Thyroid gland (tissue), 4 donors: Measurements from ENCODE around the gene LSAMP. TPM values are rescaled to one million over a fixed set of nuclear protein-coding genes. Genes with fewer than 3 reads are reported as not detected.
"Not testable (repeated sequence)": the region's sequence is repeated elsewhere in the genome, so short reads cannot be mapped to it uniquely, and the experiment has no call there.

ENCODE experiments used
- DNase-seq, 2 donors: peaks; one replicate each; pipeline ENCODE4 v3.0.0-alpha.2; 2019
- H3K27ac ChIP-seq, 3 donors: fragments of 200-600 bp; sonication (generic); 1 replicate in 2 of 3; 2 replicates in 1 of 3; pipeline ENCODE4 v1.5.1; 2016 to 2019; ENCODE audit warnings: mild to moderate bottlenecking in 1 of 3, moderate library complexity in 1 of 3
- H3K27me3 ChIP-seq: fragments of 200-600 bp; sonication (generic); one replicate; pipeline ENCODE4 v1.5.1; 2019
- H3K36me3 ChIP-seq, 2 donors: fragments of 200-600 bp; sonication (generic); one replicate each; pipeline ENCODE4 v1.5.1; 2016 to 2019
- H3K4me1 ChIP-seq, 2 donors: fragments of 200-600 bp; sonication (generic); one replicate each; pipeline ENCODE4 v1.5.1; 2017 to 2019
- H3K4me3 ChIP-seq, 3 donors: fragments of 200-600 bp; sonication (generic); replicated peaks in 1 of 3; 1 replicate in 2 of 3; 2 replicates in 1 of 3; pipeline ENCODE4 v1.5.1; 2016; ENCODE audit warnings: mild to moderate bottlenecking in 1 of 3
- H3K9me3 ChIP-seq: fragments of 200-600 bp; sonication (generic); one replicate; pipeline ENCODE4 v1.5.1; 2017
- POLR2A ChIP-seq, 2 donors: fragments of 450-650 bp; IDR thresholded peaks; one replicate each; pipeline ENCODE4 v1.6.1; 2017; ENCODE audit warnings: antibody characterized with exemption in 2 of 2, mild to moderate bottlenecking in 2 of 2, moderate library complexity in 1 of 2
- WGBS, 2 donors: methylation state at CpG; one replicate each; pipeline ENCODE4 v1.1.5; 2017; 5-methylcytosine and 5-hydroxymethylcytosine counted together
- intact Hi-C: fragments of 100-400 bp; cut with DNase I; formaldehyde crosslinking; loops from one replicate; pipeline ENCODE4 v1.15.1; 2023
- small RNA-seq: library from RNA; depleted of rRNA; stranded (forward); fragments of <200 nt; gene quantifications from one replicate; pipeline ENCODE3, GENCODE V24; 2016
- total RNA-seq, 4 donors: library from RNA; depleted of rRNA; stranded (reverse); fragments of >200 nt; gene quantifications; one replicate each; pipeline ENCODE4 v1.2.3, GENCODE V29; 2016
- TF ChIP-seq, protein P1 (sequence below), 6 experiments: fragments of 200-600 bp in 3 of 6; fragments of 450-650 bp in 3 of 6; sonication (generic) in 3 of 6; IDR thresholded peaks; one replicate each; pipeline ENCODE4 v1.5.1; 2016 to 2019; ENCODE audit warnings: antibody characterized with exemption in 6 of 6, mild to moderate bottlenecking in 2 of 6, inconsistent platforms in 1 of 6, moderate library complexity in 1 of 6

LSAMP gene
- total RNA-seq, 4 donors from 2014 or later = 0.78 to 2.0 (median 1.8) TPM

DNA sequence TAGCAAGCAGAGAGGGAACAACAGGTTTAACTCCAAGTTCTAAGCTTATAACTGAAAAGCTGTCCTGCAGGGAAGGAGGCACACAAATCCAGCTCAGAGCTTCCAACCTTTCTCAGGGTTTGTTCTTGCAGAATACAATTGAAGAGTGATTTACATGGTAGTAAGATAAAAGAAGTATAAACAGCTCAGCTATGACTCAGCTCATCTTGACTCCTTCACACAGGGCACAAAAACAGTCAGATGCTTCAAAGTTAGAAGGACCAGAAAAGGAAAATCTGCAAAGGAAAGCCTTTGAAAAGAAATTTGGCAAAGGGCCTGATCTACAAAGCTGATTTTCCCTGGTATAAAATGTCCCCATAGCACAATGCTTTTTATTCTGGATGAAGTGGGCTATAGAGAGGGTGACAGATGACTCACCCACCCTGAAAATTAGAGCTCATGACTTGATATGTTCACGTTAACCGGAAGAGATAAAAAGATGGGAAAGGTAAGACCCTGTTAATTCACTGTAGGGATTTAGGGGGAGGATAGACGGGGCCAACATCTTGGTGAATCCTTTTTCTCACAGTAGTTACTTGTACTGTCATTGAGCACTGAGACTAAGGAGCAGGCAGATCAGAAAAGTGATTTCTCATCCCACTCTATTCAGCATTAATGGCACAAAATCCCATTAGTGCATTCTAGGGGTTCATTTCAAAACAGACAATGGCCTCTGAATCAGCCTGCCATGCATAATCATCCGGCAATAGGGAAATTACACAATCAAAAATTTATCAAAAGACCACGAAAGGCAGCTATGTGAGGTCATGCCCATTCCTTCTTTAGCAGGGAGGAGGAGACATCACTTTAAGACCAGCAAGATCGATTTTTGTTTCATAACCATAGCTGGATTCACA, 678.5 kb downstream of the LSAMP start:
- no peaks in the 10 kb centered on the region for H3K36me3 ChIP-seq
- H3K9me3 ChIP-seq = no peaks in the 10 kb centered on the region
- H3K27ac ChIP-seq = no peak overlapping the region
- H3K27me3 ChIP-seq = no peaks in the 10 kb centered on the region
- WGBS, 2 donors = 87 to 88% methylated on average over 6 of the region's 6 CpGs
- H3K4me1 ChIP-seq = no peaks in the 10 kb centered on the region
- no peak for TF ChIP-seq POLR2A (IDR thresholded peaks at IDR 0.05)
- TF ChIP-seq, protein P1, sequence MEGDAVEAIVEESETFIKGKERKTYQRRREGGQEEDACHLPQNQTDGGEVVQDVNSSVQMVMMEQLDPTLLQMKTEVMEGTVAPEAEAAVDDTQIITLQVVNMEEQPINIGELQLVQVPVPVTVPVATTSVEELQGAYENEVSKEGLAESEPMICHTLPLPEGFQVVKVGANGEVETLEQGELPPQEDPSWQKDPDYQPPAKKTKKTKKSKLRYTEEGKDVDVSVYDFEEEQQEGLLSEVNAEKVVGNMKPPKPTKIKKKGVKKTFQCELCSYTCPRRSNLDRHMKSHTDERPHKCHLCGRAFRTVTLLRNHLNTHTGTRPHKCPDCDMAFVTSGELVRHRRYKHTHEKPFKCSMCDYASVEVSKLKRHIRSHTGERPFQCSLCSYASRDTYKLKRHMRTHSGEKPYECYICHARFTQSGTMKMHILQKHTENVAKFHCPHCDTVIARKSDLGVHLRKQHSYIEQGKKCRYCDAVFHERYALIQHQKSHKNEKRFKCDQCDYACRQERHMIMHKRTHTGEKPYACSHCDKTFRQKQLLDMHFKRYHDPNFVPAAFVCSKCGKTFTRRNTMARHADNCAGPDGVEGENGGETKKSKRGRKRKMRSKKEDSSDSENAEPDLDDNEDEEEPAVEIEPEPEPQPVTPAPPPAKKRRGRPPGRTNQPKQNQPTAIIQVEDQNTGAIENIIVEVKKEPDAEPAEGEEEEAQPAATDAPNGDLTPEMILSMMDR (IDR thresholded peaks at IDR 0.05) = no peak
- no peak overlapping the region for H3K4me3 ChIP-seq
- DNase-seq = no peak
- intact Hi-C loops = no loop called here

DNA sequence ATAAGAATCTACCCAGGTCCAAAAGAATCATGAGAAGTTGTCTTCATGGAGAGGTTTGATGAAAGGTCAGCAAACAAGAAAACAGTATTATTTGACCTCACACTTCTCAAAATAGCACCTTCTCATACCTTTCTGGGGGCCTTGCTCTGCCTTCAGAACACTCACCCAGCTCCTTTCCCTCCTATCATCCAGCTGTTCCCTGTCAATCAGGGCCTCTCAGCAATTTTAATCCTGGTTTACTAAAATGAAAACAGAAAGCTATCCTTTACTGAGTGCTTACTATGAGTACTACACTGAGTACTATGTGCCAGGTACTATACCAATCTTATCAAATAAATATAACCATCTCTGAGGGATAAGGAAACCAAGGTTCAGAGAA, 683.4 kb downstream of the LSAMP start:
- no peak for DNase-seq
- H3K36me3 ChIP-seq = no peaks in the 10 kb centered on the region
- intact Hi-C loops = no loop called here

DNA sequence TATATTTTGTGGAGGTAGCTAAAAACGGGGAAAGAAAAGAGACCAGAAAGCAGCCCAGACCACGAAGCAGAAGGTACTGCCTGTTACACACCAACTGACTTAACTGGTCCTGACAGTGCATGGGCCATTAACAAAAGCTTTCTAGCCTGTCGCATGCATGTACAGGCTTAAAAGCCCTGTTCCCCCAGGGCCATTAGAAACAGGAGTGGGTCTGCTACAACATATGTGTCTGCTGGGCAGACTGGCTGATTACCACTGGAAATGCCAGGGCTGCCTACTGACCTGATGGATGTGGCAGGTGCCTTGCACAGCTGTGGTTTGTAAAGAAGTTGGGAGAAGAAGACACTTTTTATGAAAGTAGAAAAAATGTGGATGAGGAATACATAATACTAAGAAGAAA, 684.6 kb downstream of the LSAMP start:
- Histone ChIP-seq H3K36me3 (no peaks in the 10 kb centered on the region), H3K4me3 (no peak overlapping the region), H3K9me3 (no peaks in the 10 kb centered on the region), H3K27me3 (no peaks in the 10 kb centered on the region), H3K27ac (no peak overlapping the region), H3K4me1 (no peaks in the 10 kb centered on the region)
- intact Hi-C loops = no loop called here
- DNase-seq = no peak
- no peak for TF ChIP-seq POLR2A (IDR thresholded peaks at IDR 0.05)
- TF ChIP-seq, protein P1 (IDR thresholded peaks at IDR 0.05) = no peak
- WGBS, 2 donors = 78 to 85% methylated on average over 3 of the region's 3 CpGs

More for the DNA sequence above, 683.4 kb downstream of the LSAMP start:
- TF ChIP-seq, protein P1 (IDR thresholded peaks at IDR 0.05) = no peak
- TF ChIP-seq POLR2A (IDR thresholded peaks at IDR 0.05) = no peak
- Histone ChIP-seq H3K4me3 (no peak overlapping the region), H3K4me1 (no peaks in the 10 kb centered on the region), H3K27ac (no peak overlapping the region), H3K27me3 (no peaks in the 10 kb centered on the region), H3K9me3 (no peaks in the 10 kb centered on the region)

DNA sequence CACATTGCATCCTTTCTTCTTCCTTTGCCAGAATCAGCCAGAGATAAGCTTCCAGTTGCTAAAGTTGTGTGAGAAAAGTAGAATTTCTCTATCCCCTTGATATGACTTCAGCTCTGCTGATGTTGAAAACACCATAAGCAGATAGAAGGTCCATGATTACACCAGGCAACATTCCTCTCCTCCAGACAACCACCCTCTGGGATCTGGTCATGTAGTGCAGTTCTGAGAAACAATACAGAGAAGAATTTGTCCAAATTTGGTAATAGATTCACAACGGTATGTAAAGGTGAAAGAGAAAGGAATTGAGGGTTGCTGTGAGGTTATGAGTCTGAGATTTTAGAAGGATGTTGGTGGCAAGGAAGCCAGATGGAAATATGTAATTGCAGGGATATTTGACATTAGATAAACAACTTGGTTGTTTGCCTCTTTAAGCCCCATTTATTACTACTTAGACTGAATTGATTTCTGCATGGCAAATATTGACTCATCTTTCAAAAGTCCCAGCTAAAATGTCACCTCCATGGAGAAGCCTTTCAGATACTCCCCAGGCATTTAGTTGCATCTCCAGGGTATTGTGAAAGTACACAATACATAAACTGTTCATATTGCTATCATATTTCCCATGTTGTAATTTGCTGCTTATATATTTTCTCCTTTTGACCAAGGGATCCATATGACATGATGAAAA, 687.1 kb downstream of the LSAMP start:
- H3K4me1 ChIP-seq = no peaks in the 10 kb centered on the region
- intact Hi-C loops = no loop called here
- no peak overlapping the region for H3K4me3 ChIP-seq
- H3K9me3 ChIP-seq = no peaks in the 10 kb centered on the region
- WGBS, 2 donors = 71 to 82% methylated on average over 1 of the region's 1 CpG
- H3K27me3 ChIP-seq = no peaks in the 10 kb centered on the region
- TF ChIP-seq, protein P1 (IDR thresholded peaks at IDR 0.05) = no peak
- TF ChIP-seq POLR2A (IDR thresholded peaks at IDR 0.05) = no peak
- no peak overlapping the region for H3K27ac ChIP-seq
- no peaks in the 10 kb centered on the region for H3K36me3 ChIP-seq
- DNase-seq = no peak

DNA sequence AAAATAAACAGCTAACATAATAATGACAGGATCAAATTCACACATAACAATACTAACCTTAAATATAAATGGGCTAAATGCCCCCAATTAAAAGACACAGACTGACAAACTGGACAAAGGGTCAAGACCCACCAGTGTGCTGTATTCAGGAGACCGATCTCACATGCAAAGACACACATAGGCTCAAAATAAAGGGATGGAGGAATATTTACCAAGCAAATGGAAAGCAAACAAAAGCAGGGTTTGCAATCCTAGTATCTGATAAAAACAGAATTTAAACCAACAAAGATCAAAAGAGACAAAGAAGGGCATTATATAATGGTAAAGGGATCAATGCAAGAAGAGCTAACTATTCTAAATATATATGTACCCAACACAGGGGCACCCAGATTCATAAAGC, 692.3 kb downstream of the LSAMP start:
- WGBS, 2 donors = 85 to 88% methylated on average over 1 of the region's 1 CpG
- intact Hi-C loops = not testable (repeated sequence)

More for the DNA sequence above, 692.3 kb downstream of the LSAMP start:
- H3K27ac ChIP-seq, H3K27me3 ChIP-seq, H3K4me3 ChIP-seq, H3K4me1 ChIP-seq, H3K9me3 ChIP-seq, DNase-seq, H3K36me3 ChIP-seq: not testable (repeated sequence)

Small RNA genes within 50 kb of the gene (small RNA-seq; reads per million reads assigned to genes)
- not detected for gene RN7SL815P
